LHCN-M2 (cell line): ENCODE data around the gene SLC8A1. TPM values are rescaled to one million over a fixed set of nuclear protein-coding genes. Genes with fewer than 3 reads are reported as not detected.

Experiments
- DNase-seq: peaks from one replicate; pipeline ENCODE4 v3.0.0-alpha.2; 2012; ENCODE audit warnings: low read depth
- total RNA-seq: library from RNA; depleted of rRNA; stranded (reverse); fragments of >200 nt; gene quantifications from 2 replicates; pipeline ENCODE4 v1.2.3, GENCODE V29; 2014

Gene SLC8A1
- total RNA-seq, 1 experiment from 2014 or later = 22.5 TPM

DNA sequence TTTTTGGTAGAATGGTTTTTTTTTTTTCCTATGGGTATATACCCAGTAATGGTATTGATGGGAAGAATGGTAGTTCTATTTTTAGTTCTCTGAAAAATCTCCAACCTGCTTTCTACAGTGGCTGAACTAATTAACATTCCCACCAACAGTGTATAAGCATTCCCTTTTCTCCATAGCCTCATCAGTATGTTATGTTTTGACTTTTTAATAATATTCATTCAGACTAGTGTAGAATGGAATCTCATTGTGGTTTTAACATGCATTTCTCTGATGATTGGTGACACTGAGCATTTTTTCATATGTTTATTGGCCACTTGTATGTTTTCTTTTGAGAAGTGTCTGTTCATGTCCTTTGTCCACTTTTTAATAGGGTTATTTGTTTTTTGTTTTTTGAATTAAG lies 378.6 kb downstream of the SLC8A1 start:
- peak; percentile 15 for DNase-seq

DNA sequence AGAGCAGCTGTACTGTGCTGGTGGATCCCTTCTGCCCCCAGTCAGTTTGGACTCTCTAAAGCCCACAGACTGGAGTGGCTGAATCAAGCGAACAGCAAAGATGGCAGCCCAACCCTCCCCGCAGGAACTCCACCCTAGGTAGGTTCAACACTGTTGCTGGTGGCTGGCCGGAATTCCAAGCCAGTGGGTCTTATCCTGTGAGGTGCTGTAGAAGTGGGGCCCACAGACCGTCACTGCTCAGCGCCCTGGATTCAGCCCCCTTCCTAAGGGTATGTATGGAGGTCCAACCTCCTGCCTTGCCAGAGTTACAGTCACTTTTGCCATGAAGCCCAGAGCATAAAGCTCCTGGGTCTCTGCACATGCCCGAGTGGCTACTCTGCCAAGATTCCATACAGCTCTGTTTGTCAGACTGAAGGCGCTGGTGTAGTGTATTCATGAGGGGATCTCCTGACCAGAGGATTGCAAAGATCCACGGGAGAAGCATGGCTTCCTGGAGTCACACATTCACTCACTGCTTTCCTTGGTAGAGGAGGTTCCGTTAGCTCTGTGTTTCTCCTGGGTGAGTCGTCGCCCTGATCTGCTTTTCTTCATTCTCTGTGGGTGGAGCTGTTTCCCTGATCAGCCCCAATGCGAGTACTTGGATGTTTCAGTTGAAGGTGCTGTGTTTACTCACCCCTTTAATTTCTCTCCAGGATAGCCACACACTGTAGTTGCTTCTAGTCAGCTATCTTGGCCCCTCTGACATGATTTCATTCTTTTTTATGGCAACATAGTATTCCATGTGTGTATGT lies 379.3 kb downstream of the SLC8A1 start:
- no peak for DNase-seq

DNA sequence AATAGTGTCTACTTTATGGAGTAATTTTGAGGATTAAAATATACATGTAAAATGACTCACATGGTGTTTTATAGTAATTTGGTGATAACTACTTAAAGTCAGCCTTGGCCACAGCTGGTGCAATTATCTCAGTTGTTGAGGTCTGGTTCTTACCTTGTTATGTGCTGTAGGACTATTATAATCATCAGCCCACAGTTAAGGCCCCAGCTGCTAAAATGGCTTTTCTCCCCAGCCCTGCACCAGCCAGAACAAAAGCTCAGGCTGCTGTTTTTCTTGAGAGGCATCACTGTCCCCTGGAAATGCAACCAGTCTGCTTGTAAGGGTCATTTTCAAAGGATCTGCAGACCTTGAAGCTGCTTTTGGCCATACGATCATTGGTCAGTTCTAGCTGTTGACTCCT lies 389.5 kb downstream of the SLC8A1 start:
- DNase-seq = no peak

DNA sequence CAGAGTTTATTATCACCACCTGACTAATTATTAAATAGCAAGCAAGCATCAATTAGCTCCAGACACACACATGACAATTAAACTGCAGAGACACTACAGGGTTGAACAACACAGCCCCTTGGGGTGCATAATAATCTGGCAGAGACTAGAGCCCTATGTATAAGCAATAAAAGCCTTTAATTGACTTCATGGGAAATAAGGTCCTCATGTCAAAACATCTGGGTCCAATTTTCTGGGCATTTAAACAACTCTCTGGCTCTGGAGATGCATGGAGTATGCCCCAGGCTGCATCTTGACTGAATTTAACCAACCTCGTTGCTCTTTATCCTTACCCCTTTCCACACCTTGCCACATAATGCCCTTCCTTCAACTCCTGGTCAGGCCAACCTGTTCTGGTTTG lies 402.1 kb downstream of the SLC8A1 start:
- no peak for DNase-seq

DNA sequence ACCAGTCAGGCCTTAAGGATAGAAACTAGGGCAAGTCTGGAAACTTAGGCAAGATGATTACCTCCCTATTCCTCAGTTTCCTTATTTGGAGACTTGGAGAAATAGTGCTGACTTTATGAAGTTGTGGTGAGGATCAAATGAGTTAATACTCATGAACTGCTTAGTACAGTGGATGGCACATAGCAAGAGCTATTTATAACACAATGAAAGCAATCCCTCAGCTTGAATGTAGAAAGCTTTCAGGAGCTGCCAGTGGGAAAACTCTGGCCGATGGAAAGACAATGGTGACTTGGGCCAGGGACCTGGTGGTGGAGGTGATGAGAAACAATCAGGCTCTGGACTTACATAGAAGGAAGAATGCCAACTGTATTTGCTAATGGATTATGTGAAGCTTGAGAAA lies 403.4 kb downstream of the SLC8A1 start:
- no peak for DNase-seq

DNA sequence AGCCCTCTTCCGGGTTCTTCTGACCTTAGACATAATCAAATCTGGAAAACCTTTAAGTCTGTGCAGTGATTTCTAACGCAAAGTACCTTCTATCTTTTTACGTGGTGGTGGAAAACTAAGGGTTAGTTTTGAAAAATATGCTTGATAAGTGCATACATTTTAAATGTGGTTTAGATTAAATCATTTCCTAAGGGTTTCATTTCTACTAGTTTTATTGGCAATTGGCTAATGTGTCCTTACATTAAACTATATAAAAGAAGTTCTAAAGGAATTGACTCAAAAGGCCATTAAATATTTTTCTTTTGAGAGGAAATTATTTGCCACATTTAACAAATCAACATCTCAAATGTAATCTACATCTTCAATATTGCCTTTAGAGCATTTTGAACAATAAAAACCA lies 404.5 kb downstream of the SLC8A1 start:
- no peak for DNase-seq
